ENCODE measurements around the gene OGDH.
"Not testable (repeated sequence)": the region's sequence is repeated elsewhere in the genome, so short reads cannot be mapped to it uniquely, and the experiment has no call there.

Gene OGDH

GRCh38 chr7:44572771-44573170, 33.7 kb upstream of the OGDH start:
- peak overlapping the region; percentile 92 for H3K27ac Mint-ChIP-seq
- H3K36me3 Mint-ChIP-seq, result peaks cover 70% of the 10 kb centered on the region
- no peaks in the 10 kb centered on the region for H3K9me3 Mint-ChIP-seq
- peaks cover 34% of the 10 kb centered on the region for H3K4me1 Mint-ChIP-seq
- ATAC-seq, result no peak
- H3K27me3 Mint-ChIP-seq, result no peaks in the 10 kb centered on the region
- peak overlapping the region; percentile 92 for H3K4me3 Mint-ChIP-seq

GRCh38 chr7:44573464-44574286, 32.8 kb upstream of the OGDH start, which contains the start of gene DDX56:
Gene DDX56 (minus strand): TSS chr7:44573908. CDS start chr7:44573895, 13 bp downstream.
- peak; percentile 99 for ATAC-seq
- H3K4me1 Mint-ChIP-seq, result peaks cover 33% of the 10 kb centered on the region
- H3K9me3 Mint-ChIP-seq, result no peaks in the 10 kb centered on the region
- peak within 1 kb of the TSS; percentile 92 for H3K4me3 Mint-ChIP-seq
- H3K27me3 Mint-ChIP-seq, result no peaks in the 10 kb centered on the region
- peaks cover 61% of the 10 kb centered on the region for H3K36me3 Mint-ChIP-seq
- H3K27ac Mint-ChIP-seq, result peak within 1 kb of the TSS; percentile 92

DNA sequence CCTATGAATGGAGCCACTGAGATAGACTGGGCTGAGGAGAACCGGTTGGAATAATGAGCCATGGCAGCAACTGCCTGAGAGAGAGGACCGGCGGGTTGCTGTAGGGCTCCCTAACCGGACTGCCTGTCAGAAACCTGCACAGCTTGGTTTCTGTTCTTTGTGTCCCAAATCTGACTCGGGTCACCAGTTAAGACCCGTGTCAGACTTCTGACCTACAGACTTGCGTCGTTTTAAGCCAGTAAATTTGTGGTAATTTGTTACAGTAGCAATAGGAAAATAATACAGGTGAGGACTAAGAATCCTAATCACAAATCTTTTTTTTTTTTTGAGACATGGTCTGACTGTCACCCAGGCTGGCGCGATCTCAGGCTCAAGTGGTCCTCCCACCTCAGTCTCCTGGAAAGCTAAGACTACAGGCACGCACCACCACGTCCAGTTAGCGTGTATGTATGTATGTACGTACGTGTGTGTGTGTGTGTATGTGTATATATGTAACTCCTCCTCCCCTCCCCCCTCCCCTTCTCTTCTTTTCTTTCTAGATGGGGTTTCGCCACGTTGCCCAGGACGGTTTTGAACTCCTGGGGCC, 32.0 kb upstream of the OGDH start:
- peaks cover 58% of the 10 kb centered on the region for H3K36me3 Mint-ChIP-seq
- H3K27ac Mint-ChIP-seq, result peak overlapping the region; percentile 92
- peak overlapping the region; percentile 92 for H3K4me3 Mint-ChIP-seq
- H3K4me1 Mint-ChIP-seq, result peaks cover 29% of the 10 kb centered on the region
- no peaks in the 10 kb centered on the region for H3K27me3 Mint-ChIP-seq
- no peak for ATAC-seq
- H3K9me3 Mint-ChIP-seq, result no peaks in the 10 kb centered on the region

- H3K27ac Mint-ChIP-seq, result peak overlapping the region; percentile 92
- peak overlapping the region; percentile 92 for H3K4me3 Mint-ChIP-seq
- no peaks in the 10 kb centered on the region for H3K27me3 Mint-ChIP-seq
- peaks cover 34% of the 10 kb centered on the region for H3K4me1 Mint-ChIP-seq
- no peak for ATAC-seq
- H3K9me3 Mint-ChIP-seq, result no peaks in the 10 kb centered on the region
- H3K36me3 Mint-ChIP-seq, result peaks cover 58% of the 10 kb centered on the region
These were observed 31.4 kb upstream of the OGDH start for GRCh38 chr7:44575054-44575453.

DNA sequence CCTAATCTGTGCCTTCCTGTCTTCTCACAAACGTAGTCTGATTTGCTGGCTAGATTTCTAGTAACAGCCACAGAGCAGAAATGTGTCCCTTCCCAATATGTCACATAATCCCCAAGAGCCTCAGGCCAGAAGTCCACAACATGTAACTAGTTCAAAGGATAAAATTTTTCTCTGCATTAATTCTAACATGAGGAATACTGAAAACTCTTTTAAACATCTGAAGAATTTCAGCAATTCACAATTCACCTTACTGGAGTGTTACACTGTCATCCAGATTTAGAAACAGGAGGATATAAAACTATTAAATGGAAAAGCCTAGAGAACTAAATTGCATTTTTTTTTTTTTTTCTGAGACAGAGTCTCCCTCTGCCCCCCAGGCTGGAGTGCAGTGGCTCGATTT, 30.2 kb upstream of the OGDH start:
- no peak overlapping the region for H3K27ac Mint-ChIP-seq
- peaks cover 46% of the 10 kb centered on the region for H3K4me1 Mint-ChIP-seq
- H3K36me3 Mint-ChIP-seq, result peaks cover 57% of the 10 kb centered on the region
- H3K9me3 Mint-ChIP-seq, result no peaks in the 10 kb centered on the region
- no peak overlapping the region for H3K4me3 Mint-ChIP-seq
- ATAC-seq, result no peak
- H3K27me3 Mint-ChIP-seq, result no peaks in the 10 kb centered on the region

DNA sequence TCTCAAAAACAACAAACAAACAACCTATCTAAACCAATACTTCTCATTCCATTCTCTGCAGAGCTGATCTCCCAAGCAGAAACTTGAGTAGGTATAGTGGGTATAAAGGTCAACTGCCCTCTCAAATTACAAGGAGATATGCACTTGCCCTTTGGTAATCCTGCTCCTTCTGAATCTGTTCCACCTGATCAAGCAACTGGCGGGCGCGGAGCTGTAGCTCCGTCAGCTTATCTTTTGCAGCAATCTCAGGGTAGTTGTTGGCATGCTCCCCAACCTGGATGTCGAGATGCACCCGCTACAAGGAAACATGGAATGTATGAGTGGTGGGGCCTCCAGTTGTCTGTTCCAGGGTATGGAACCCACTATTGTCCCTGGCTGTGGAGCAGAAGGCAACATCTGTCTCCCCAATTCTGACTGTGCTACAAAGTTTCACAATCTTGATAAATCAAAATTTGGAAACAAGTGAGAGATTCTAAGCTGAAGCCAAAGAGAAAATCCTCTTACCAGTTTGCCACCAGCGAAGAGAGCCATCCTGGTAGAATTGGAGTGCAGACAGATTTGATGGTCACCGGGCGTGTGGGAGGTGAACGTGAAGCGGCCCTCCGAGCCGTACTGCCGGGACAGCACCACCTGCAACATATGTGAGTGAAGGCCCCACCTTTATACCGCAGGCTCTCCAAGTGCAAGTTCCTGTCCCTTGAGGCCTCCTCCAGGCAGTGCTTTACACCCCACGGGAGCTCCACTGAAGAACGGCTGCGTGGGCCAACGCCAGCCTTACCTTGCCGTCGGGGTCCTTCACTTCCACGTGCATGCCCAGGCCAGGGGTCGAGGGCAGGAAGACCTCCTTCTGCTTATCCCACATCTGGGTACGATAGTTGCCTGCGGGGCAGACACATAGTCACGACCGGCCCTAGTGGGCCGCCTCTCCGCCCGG, 25.2 kb upstream of the OGDH start:
- peak; percentile 59 for ATAC-seq
- Mint-ChIP-seq H3K4me1 (peaks cover 27% of the 10 kb centered on the region), H3K4me3 (peak overlapping the region; percentile 74), H3K27me3 (no peaks in the 10 kb centered on the region), H3K27ac (peak overlapping the region; percentile 90), H3K36me3 (peaks cover 20% of the 10 kb centered on the region), H3K9me3 (no peaks in the 10 kb centered on the region)

DNA sequence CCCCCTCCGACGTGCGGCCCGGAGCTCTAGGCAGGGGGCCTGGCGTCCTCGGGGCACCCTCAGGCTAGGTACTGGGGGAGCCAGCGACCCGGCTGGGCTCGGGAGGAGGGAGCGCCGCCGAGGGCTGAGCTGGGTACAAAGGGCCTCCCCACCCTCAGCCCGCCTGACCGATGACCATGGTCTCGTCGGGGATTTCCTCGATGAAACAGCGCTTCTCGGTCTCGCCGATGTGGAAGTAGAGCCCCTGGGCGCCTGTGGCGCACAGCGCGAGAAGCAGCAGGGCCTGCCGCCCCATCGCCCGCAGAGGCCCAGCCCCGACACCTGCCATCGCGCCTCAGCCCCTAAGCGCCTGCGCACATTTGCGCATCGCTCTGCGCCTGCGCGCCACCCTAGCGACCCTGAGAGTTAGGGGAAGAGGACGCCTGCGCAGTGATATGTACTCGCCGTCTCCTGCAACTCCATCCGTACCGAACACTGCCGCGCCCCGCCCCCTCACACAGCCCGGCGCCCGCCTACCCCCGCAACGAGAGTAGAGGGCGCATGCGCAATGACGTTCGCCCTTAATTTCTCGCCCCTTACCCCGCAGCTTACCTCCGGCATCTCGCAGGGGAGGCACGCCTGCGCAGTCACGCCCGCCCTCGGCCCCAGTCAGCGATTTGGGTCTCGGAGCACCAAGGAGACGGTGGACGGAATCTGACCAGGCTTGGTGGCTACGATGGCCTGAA, 24.4 kb upstream of the OGDH start, which contains the start of gene TMED4:
TSS of gene TMED4 (minus strand) at position 353 of the 725 bp plus-strand sequence. CDS start at position 328, 25 bp downstream.
- Mint-ChIP-seq H3K36me3 (peaks cover 19% of the 10 kb centered on the region), H3K9me3 (no peaks in the 10 kb centered on the region), H3K4me1 (peaks cover 27% of the 10 kb centered on the region), H3K27me3 (no peaks in the 10 kb centered on the region), H3K4me3 (peak within 1 kb of the TSS; percentile 74), H3K27ac (peak within 1 kb of the TSS; percentile 90)
- peak; percentile 96 for ATAC-seq

GRCh38 chr7:44583146-44583865, 23.1 kb upstream of the OGDH start:
- peaks cover 19% of the 10 kb centered on the region for H3K36me3 Mint-ChIP-seq
- ATAC-seq, result no peak

DNA sequence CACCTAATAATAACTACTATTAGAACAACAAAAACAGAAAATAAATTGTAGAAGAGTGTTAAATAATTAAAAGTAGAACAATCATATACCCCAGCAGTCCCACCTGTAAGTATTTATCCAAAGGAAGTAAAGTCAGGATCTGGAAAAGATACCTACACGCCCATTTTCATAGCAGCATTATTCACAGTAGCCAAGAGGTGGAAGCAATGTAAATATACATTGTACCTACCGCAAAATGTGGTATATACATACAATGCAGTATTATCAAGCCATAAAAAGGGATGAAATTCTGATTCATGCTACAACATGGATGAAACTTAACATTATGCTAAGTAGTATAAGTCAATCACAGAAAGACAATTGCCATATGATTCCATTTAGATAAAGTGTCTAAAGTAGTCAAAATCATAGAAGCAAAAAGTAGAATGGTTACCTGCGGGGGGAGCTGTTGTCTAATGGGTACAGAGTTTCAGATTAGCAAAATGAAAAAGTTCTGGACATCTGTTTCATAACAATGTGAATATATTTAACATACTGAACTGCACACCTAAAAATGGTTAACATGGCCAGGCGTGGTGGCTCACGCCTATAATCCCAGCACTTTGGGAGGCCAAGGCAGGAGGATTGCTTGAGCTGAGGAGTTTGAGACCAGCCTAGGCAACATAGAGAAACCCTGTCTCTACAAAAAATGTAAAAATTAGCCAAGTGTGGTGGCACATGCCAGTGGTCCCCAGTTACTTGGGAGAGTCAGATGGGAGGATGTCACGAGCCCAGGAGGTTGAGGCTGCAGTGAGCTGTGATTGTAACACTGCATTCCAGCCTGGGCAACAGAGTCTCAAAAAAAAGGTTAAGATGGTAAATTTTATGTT, 18.4 kb upstream of the OGDH start:
- no peaks in the 10 kb centered on the region for H3K9me3 Mint-ChIP-seq

More at GRCh38 chr7:44583146-44583865, 23.1 kb upstream of the OGDH start:
- Mint-ChIP-seq H3K27me3 (no peaks in the 10 kb centered on the region), H3K27ac (peak overlapping the region; percentile 90), H3K4me1 (peaks cover 33% of the 10 kb centered on the region), H3K9me3 (no peaks in the 10 kb centered on the region), H3K4me3 (peak overlapping the region; percentile 74)

GRCh38 chr7:44590910-44591309, 15.5 kb upstream of the OGDH start:
- H3K27me3 Mint-ChIP-seq, result peaks cover 20% of the 10 kb centered on the region
- H3K9me3 Mint-ChIP-seq, result no peaks in the 10 kb centered on the region
- H3K4me3 Mint-ChIP-seq, result no peak overlapping the region
- H3K4me1 Mint-ChIP-seq, result peaks cover 9% of the 10 kb centered on the region
- no peak for ATAC-seq
- no peak overlapping the region for H3K27ac Mint-ChIP-seq
- no peaks in the 10 kb centered on the region for H3K36me3 Mint-ChIP-seq

More for the DNA sequence above, 18.4 kb upstream of the OGDH start:
- peak overlapping the region; percentile 8 for H3K27ac Mint-ChIP-seq
- peak; percentile 55 for ATAC-seq
- H3K36me3 Mint-ChIP-seq, result no peaks in the 10 kb centered on the region
- H3K27me3 Mint-ChIP-seq, result peaks cover 6% of the 10 kb centered on the region
- no peak overlapping the region for H3K4me3 Mint-ChIP-seq
- peaks cover 9% of the 10 kb centered on the region for H3K4me1 Mint-ChIP-seq

- Mint-ChIP-seq H3K4me1 (peaks cover 3% of the 10 kb centered on the region), H3K27ac (peak overlapping the region; percentile 46), H3K4me3 (no peak overlapping the region), H3K27me3 (peaks cover 28% of the 10 kb centered on the region), H3K9me3 (no peaks in the 10 kb centered on the region), H3K36me3 (no peaks in the 10 kb centered on the region)
- no peak for ATAC-seq
These were observed 10.3 kb upstream of the OGDH start for GRCh38 chr7:44595934-44596635.

- H3K4me3 Mint-ChIP-seq, H3K27ac Mint-ChIP-seq, H3K9me3 Mint-ChIP-seq, H3K36me3 Mint-ChIP-seq, ATAC-seq: not testable (repeated sequence)
- Mint-ChIP-seq H3K27me3 (peaks cover 28% of the 10 kb centered on the region), H3K4me1 (peaks cover 14% of the 10 kb centered on the region)
These were observed 9.2 kb upstream of the OGDH start for GRCh38 chr7:44597181-44597580.

DNA sequence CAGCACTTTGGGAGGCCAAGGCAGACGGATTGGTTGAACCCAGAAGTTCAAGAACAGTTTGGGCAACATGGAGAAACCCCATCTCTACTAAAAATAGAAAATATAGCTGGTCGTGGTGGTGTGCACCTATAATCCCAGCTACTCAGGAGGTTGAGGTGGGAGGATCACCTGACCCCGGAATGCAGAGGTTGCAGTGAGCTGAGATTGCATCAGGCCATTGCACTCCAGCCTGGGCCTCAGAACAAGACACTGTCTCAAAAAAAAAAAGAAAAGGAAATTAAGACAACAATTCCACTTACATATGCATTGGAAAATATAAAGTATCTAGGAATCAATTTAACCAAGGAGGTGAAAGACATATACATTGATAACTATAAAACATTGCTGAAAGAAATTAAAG, 7.2 kb upstream of the OGDH start:
- no peak overlapping the region for H3K4me3 Mint-ChIP-seq
- H3K36me3 Mint-ChIP-seq, result no peaks in the 10 kb centered on the region
- no peak for ATAC-seq
- H3K27me3 Mint-ChIP-seq, result peaks cover 11% of the 10 kb centered on the region
- H3K4me1 Mint-ChIP-seq, result peaks cover 16% of the 10 kb centered on the region
- H3K9me3 Mint-ChIP-seq, result no peaks in the 10 kb centered on the region
- no peak overlapping the region for H3K27ac Mint-ChIP-seq

All from stimulated activated memory B cell treated with anti-CD40 and anti-IgM and Interleukin-4, amounts not matched to agents 10 μg/mL and 1 μg/mL and 100 μg/mL, for 72 hours (primary cell).